Activated naive CD4-positive, alpha-beta T cell treated with anti-CD3 and anti-CD28 coated beads, Interleukin-2, amount 10 ng/mL, durations not matched to agents 7 days and 5 days (primary cell): ENCODE data around the gene ITLN2.
"Not testable (repeated sequence)": the region's sequence is repeated elsewhere in the genome, so short reads cannot be mapped to it uniquely, and the experiment has no call there.

Experiments used
- CTCF ChIA-PET: fragments of 350-600 bp; sonication (Branson Sonifier 250); formaldehyde crosslinking; loops from one replicate; lab custom pipeline; 2021; ENCODE audit warnings: antibody characterized with exemption; lab: Charles Lee
- DNase-seq: peaks from one replicate; pipeline ENCODE4 v3.0.0-alpha.2; 2020
- H3K27ac Mint-ChIP-seq: one replicate; pipeline ENCODE4 v1.8.0; 2021; ENCODE audit warnings: mild to moderate bottlenecking, moderate library complexity, mixed read lengths
- H3K27me3 Mint-ChIP-seq: one replicate; pipeline ENCODE4 v1.8.0; 2021; ENCODE audit warnings: mild to moderate bottlenecking, mixed read lengths
- H3K36me3 Mint-ChIP-seq: one replicate; pipeline ENCODE4 v1.8.0; 2021; ENCODE audit warnings: mixed read lengths
- H3K4me1 Mint-ChIP-seq: one replicate; pipeline ENCODE4 v1.8.0; 2021; ENCODE audit warnings: mixed read lengths
- H3K4me3 Mint-ChIP-seq: one replicate; pipeline ENCODE4 v1.8.0; 2021; ENCODE audit warnings: mild to moderate bottlenecking, moderate library complexity, mixed read lengths
- H3K9me3 Mint-ChIP-seq: one replicate; pipeline ENCODE4 v1.8.0; 2021; ENCODE audit warnings: mixed read lengths

Gene ITLN2

GRCh38 chr1:160954158-160955104 lies at the start of gene ITLN2:
ITLN2 (minus strand) TSS chr1:160954809; CDS start chr1:160954741, 68 bp downstream.
- Mint-ChIP-seq H3K9me3 (no peaks in the 10 kb centered on the region), H3K4me1 (peaks cover 13% of the 10 kb centered on the region), H3K27me3 (peaks cover 12% of the 10 kb centered on the region), H3K36me3 (no peaks in the 10 kb centered on the region), H3K27ac (no peak within 1 kb of the TSS), H3K4me3 (no peak within 1 kb of the TSS)
- peak; percentile 67 for DNase-seq
- CTCF ChIA-PET = interaction anchor here (0.5 to 6.5 kb wide), 40 partner anchors 9 to 526 kb away, joined by 3 to 288 read pairs (median 4); partner anchors contain the start of gene LY9

GRCh38 chr1:161001525-161001924 lies 46.9 kb upstream of the ITLN2 start:
- no peak for DNase-seq
- no peak overlapping the region for H3K27ac Mint-ChIP-seq
- H3K4me1 Mint-ChIP-seq = peaks cover 5% of the 10 kb centered on the region
- no peak overlapping the region for H3K4me3 Mint-ChIP-seq
- H3K27me3 Mint-ChIP-seq = no peaks in the 10 kb centered on the region
- CTCF ChIA-PET = no interaction called here
- peaks cover 12% of the 10 kb centered on the region for H3K36me3 Mint-ChIP-seq
- H3K9me3 Mint-ChIP-seq = no peaks in the 10 kb centered on the region

GRCh38 chr1:161000736-161001480 lies 46.3 kb upstream of the ITLN2 start:
- DNase-seq = no peak
- peaks cover 5% of the 10 kb centered on the region for H3K4me1 Mint-ChIP-seq
- peaks cover 12% of the 10 kb centered on the region for H3K36me3 Mint-ChIP-seq

GRCh38 chr1:160999376-160999775 lies 44.8 kb upstream of the ITLN2 start:
- DNase-seq = no peak
- Mint-ChIP-seq H3K36me3 (peaks cover 12% of the 10 kb centered on the region), H3K27ac (no peak overlapping the region), H3K4me1 (peaks cover 5% of the 10 kb centered on the region), H3K9me3 (no peaks in the 10 kb centered on the region), H3K4me3 (no peak overlapping the region), H3K27me3 (no peaks in the 10 kb centered on the region)
- CTCF ChIA-PET = interaction anchor here (0.7 to 2.7 kb wide), 6 partner anchors 8 to 98 kb away, joined by 3 to 37 read pairs (median 6); partner anchors contain the start of genes TSTD1 and USF1

More at GRCh38 chr1:161000736-161001480, 46.3 kb upstream of the ITLN2 start:
- Mint-ChIP-seq H3K27ac (no peak overlapping the region), H3K4me3 (no peak overlapping the region), H3K9me3 (no peaks in the 10 kb centered on the region), H3K27me3 (no peaks in the 10 kb centered on the region)
- CTCF ChIA-PET = interaction anchor here (1.3 to 1.9 kb wide), 3 partner anchors 11 to 97 kb away, joined by 4 to 8 read pairs (median 7); no protein-coding TSS in a partner anchor

DNA sequence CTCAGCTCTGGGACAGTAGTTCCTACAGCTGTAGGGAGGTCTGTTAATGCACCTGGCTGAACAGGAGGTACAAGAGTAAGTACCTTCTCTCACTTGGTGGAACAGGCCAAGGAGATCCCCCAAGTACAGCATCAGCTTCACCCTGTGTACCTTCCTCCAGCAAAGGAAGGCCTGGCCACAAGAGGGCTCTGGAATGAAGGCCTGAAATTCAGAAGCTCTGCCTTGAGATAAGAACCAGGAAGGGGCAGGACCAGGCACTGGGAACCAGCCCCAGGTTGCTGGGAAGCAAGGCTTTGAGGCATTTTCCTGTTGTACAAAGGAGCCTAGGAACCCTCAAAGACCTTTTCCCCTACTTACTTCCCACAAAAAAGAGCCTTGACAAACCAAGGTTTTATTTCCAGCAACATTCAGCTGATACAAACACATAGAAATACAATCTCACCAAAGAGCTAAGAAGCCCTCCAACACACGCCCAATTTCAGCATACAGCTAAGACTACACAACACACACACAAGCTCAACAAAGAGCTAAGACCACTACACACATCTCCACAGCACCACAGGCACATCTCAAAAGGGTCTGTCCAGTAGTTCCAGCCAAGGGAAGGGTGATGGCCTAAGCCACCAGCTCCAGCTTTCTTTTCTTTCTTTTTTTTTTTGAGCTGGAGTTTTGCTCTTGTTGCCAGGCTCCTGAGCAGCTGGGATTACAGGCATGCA lies 42.9 kb upstream of the ITLN2 start:
- CTCF ChIA-PET = interaction anchor here (0.8 to 6.0 kb wide), 27 partner anchors 8 to 317 kb away, joined by 3 to 78 read pairs (median 4); partner anchors contain the start of genes ARHGAP30, DEDD, F11R and ITLN2

GRCh38 chr1:160996178-160996577 lies 41.6 kb upstream of the ITLN2 start:
- H3K4me1 Mint-ChIP-seq = peaks cover 5% of the 10 kb centered on the region
- H3K27ac Mint-ChIP-seq = no peak overlapping the region
- no peak for DNase-seq
- no peak overlapping the region for H3K4me3 Mint-ChIP-seq
- H3K36me3 Mint-ChIP-seq = peaks cover 12% of the 10 kb centered on the region
- no peaks in the 10 kb centered on the region for H3K27me3 Mint-ChIP-seq
- CTCF ChIA-PET = interaction anchor here (1.1 to 6.0 kb wide), 5 partner anchors 8 to 137 kb away, joined by 3 to 78 read pairs (median 19); partner anchors contain the start of genes F11R and KLHDC9
- H3K9me3 Mint-ChIP-seq = no peaks in the 10 kb centered on the region

More for the DNA sequence above, 42.9 kb upstream of the ITLN2 start:
- H3K27ac Mint-ChIP-seq = peak overlapping the region; percentile 12
- peaks cover 5% of the 10 kb centered on the region for H3K4me1 Mint-ChIP-seq
- no peaks in the 10 kb centered on the region for H3K9me3 Mint-ChIP-seq
- H3K4me3 Mint-ChIP-seq = no peak overlapping the region
- peaks cover 12% of the 10 kb centered on the region for H3K36me3 Mint-ChIP-seq
- DNase-seq = peak; percentile 67
- H3K27me3 Mint-ChIP-seq = no peaks in the 10 kb centered on the region

GRCh38 chr1:160993544-160994193 lies 39.1 kb upstream of the ITLN2 start:
- H3K4me1 Mint-ChIP-seq = peaks cover 13% of the 10 kb centered on the region
- CTCF ChIA-PET = interaction anchor here (1.0 to 6.0 kb wide), 2 partner anchors 77 to 105 kb away, joined by 3 to 78 read pairs; partner anchors contain the start of genes ARHGAP30 and KLHDC9
- no peaks in the 10 kb centered on the region for H3K27me3 Mint-ChIP-seq
- H3K4me3 Mint-ChIP-seq = no peak overlapping the region
- H3K9me3 Mint-ChIP-seq = no peaks in the 10 kb centered on the region
- no peak overlapping the region for H3K27ac Mint-ChIP-seq
- peaks cover 2% of the 10 kb centered on the region for H3K36me3 Mint-ChIP-seq
- no peak for DNase-seq

DNA sequence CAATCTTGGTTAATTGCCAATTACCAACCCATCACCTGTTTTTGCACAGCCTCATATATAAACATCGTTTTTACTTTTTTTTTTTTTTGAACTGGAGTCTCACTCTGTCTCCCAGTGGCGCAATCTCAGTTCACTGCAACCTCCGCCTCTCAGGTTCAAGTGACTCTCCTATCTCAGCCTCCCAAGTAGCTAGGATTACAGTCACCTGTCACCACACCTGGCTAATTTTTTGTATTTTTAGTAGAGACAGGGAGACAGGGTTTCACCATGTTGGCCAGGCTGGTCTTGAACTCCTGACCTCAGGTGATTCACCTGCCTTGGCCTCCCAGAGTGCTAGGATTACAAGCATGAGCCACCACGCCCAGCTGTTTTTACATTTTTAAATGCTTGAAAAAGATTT lies 37.4 kb upstream of the ITLN2 start:
- DNase-seq, H3K27ac Mint-ChIP-seq, H3K36me3 Mint-ChIP-seq, H3K4me3 Mint-ChIP-seq, H3K9me3 Mint-ChIP-seq, H3K4me1 Mint-ChIP-seq: not testable (repeated sequence)
- CTCF ChIA-PET = interaction anchor here (0.6 to 2.3 kb wide), 4 partner anchors 8 to 266 kb away, joined by 3 to 5 read pairs (median 4); no protein-coding TSS in a partner anchor
- H3K27me3 Mint-ChIP-seq = peaks cover 10% of the 10 kb centered on the region

DNA sequence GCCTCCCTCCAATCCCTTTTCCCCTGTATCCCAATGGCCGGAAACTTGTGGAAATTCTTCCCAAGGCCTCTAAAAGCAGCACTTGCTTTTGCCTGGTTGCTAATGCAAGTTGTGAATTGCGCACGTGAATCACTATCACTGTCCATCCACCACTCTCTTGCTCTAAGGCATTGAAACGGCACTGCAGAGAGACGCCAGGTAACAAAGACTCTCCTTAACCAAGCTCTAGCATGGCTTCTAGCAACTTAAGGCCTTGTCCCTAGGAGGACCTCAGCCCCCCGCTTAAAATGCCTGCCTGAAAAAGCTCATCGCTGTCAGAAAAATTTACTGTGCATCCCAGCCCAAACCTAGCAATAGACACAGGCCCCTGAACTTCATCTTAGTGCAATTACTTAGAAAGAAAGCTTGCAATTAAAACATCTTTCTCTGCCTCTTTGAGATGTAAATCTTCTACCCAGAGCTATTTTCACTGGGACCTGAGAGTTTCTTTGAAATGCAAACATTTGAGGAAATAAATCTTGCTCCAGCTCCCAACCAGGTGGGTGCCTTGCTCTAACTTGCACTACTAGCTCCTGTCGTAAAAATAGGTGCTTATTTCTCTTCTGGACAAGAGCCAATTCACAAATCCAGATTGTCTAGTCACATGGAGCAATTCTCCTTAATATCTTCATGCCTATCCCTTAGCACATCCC lies 32.9 kb upstream of the ITLN2 start:
- CTCF ChIA-PET = interaction anchor here (0.6 to 1.7 kb wide), 9 partner anchors 10 to 306 kb away, joined by 3 to 12 read pairs (median 3); partner anchors contain the start of gene KLHDC9
- H3K9me3 Mint-ChIP-seq = no peaks in the 10 kb centered on the region
- DNase-seq = no peak
- no peaks in the 10 kb centered on the region for H3K36me3 Mint-ChIP-seq
- peaks cover 8% of the 10 kb centered on the region for H3K4me1 Mint-ChIP-seq
- peaks cover 27% of the 10 kb centered on the region for H3K27me3 Mint-ChIP-seq
- no peak overlapping the region for H3K27ac Mint-ChIP-seq
- no peak overlapping the region for H3K4me3 Mint-ChIP-seq

DNA sequence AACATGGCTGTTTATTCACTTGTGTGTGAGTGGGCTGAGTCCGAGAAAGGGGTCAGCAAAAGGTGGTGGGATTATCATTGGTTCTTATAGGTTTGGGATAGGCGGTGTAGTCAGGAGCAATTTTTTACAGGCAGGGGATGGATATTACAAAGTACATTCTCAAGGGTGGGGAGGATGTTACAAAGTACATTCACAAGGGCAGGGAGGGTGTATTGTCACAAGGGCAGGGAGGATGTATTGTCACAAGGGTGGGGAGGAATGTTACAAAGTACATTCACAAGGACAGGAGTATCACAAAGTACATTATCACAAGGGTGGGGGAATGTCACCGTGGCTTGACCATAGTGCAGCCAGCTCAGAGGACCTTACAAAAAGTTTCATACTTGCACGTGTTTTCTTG lies 31.1 kb upstream of the ITLN2 start:
- no peak overlapping the region for H3K4me3 Mint-ChIP-seq
- no peak overlapping the region for H3K27ac Mint-ChIP-seq
- peaks cover 19% of the 10 kb centered on the region for H3K4me1 Mint-ChIP-seq
- DNase-seq = no peak
- H3K27me3 Mint-ChIP-seq = peaks cover 45% of the 10 kb centered on the region
- CTCF ChIA-PET = no interaction called here
- H3K9me3 Mint-ChIP-seq = no peaks in the 10 kb centered on the region
- no peaks in the 10 kb centered on the region for H3K36me3 Mint-ChIP-seq

DNA sequence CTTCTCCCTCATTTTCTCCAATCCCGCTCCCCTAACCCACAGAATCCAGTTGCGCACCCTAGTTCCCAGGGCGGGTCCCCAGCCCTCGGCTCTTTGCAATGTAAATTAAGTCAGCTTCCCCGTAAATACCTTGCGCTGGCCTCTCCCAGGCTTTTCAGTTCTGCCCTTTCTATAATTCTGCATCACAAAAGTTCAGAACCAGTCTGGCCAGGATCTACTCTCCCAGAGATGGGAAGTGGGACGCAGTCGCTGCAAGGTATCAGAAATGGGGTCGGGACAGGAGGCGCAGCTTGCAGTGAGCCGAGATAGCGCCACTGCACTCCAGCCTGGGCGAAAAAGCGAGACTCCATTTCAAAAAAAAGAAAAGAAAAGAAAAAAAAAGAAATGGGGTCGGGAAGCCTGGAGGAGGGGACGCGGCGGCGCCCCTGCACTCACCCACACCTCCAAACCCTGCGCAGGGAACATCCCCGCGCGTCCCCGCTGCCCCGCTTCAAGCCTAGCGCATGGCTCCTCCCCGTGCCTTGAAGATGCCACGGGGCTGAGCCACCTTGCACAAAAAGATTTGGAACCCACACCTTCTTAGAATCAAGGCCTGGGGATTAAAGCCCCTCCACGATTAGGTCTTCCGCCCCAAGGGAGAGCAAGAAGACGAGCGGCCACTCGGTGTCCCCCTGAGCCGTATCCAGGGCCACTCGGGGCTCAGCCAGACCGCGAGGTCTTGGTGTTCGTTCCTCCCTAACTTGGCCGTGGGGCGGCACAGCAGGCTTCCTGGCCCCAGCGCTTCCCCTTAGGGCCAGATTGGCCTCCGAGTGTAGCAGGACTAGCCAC lies 27.2 kb upstream of the ITLN2 start:
- no peak overlapping the region for H3K27ac Mint-ChIP-seq
- peaks cover 54% of the 10 kb centered on the region for H3K27me3 Mint-ChIP-seq
- peak overlapping the region; percentile 61 for H3K4me3 Mint-ChIP-seq
- no peaks in the 10 kb centered on the region for H3K36me3 Mint-ChIP-seq
- CTCF ChIA-PET = no interaction called here
- peak; percentile 30 for DNase-seq
- H3K4me1 Mint-ChIP-seq = peaks cover 11% of the 10 kb centered on the region
- H3K9me3 Mint-ChIP-seq = no peaks in the 10 kb centered on the region

GRCh38 chr1:160979286-160979685 lies 24.7 kb upstream of the ITLN2 start:
- H3K9me3 Mint-ChIP-seq = no peaks in the 10 kb centered on the region
- peaks cover 11% of the 10 kb centered on the region for H3K4me1 Mint-ChIP-seq
- H3K27ac Mint-ChIP-seq = no peak overlapping the region
- no peak for DNase-seq
- no peak overlapping the region for H3K4me3 Mint-ChIP-seq
- peaks cover 65% of the 10 kb centered on the region for H3K27me3 Mint-ChIP-seq
- CTCF ChIA-PET = interaction anchor here (1.6 kb wide), 1 partner anchor 11 kb away, joined by 3 read pairs; no protein-coding TSS in a partner anchor
- H3K36me3 Mint-ChIP-seq = no peaks in the 10 kb centered on the region
